ENCODE results near the gene AGO1.
"Not testable (repeated sequence)": the region's sequence is repeated elsewhere in the genome, so short reads cannot be mapped to it uniquely, and the experiment has no call there.

AGO1 gene

DNA sequence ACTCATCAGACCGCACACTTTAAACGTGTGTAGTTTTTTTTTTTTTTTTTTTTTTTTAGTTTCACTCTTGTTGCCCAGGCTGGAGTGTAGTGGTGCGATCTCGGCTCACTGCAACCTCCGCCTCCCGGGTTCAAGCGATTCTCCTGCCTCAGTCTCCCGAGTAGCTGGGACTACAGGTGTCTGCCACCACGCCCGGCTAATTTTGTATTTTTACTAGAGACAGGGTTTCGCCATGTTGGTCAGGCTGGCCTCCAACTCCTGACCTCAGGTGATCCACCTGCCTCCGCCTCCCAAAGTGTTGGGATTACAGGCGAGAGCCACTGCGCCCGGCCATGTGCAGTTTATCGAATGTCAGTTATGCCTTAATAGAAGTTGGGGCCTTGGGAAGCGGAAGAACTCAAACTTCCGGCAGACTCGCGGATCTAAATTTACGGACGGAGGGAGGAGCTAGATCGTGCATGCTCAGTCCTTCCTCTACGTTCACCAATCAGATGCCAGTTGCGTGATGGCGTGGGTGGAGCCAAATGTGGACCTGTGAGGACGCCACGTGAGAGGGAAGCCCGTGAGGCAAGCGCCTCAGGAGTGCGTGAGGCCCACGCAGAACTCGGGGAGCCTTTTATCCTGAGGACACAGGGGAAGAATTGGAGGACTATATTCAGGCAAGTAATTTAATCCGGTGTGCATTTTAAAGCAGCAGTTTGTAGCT is 13.6 kb upstream of the AGO1 start:
- not testable (repeated sequence) for DNase-seq (ENCODE audit: low read depth in 2 of 2)

DNA sequence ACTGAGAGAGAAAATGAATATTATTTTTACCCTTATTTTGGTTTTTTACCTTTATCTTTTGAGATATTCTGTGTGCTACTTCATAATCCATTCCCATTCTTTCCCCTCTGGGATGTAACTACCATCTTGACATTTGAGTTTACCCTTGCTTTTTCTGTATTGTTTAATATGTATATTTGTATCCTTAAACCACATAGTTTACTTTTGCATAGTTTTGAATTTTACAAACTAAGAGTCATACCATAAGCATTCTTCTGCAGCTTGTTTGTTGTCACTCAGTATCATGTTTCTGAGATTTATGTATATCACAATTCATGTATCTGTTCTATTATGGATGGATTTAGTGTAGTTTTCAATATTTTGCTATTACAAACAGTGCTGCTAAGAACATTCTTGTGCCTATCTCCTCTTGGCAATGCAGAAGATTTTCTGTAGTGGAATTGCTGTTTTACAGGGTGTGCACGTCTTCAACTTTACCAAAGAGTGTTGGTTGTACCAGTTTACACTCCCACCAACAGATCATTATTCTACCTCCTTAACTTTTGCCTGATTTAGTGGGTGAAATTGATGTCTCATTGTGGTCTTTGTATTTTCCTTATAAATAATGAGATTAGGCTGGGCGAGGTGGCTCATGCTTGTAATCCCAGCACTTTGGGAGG is 12.2 kb upstream of the AGO1 start:
- no peak for DNase-seq (ENCODE audit: low read depth in 2 of 2)

GRCh38 chr1:35873243-35873750 is 9.7 kb upstream of the AGO1 start:
- no peak for DNase-seq (ENCODE audit: low read depth in 2 of 2)

- DNase-seq (ENCODE audit: low read depth in 2 of 2), result not testable (repeated sequence)
Observed at GRCh38 chr1:35874115-35874514, 8.9 kb upstream of the AGO1 start.

DNA sequence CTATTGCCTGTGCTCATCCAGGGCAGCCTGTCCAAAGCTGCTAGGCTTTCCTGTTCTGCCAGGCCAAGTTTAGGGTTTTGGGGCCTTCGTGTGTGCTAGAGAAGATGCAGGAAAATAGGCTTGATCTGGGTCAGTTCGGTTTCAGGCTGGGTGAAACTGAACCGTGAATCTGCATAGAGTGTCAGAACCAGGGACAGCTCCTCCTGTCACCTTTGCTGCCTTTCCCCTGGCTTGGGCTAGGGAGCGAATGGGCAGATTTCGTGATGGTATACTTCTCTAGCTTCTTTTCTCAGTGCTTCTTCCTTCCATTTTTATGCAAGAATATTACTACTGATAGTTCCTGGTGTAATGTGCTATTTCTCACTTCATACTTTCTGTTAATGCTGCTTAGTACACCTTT is 6.0 kb upstream of the AGO1 start:
- no peak for DNase-seq (ENCODE audit: low read depth in 2 of 2)

DNA sequence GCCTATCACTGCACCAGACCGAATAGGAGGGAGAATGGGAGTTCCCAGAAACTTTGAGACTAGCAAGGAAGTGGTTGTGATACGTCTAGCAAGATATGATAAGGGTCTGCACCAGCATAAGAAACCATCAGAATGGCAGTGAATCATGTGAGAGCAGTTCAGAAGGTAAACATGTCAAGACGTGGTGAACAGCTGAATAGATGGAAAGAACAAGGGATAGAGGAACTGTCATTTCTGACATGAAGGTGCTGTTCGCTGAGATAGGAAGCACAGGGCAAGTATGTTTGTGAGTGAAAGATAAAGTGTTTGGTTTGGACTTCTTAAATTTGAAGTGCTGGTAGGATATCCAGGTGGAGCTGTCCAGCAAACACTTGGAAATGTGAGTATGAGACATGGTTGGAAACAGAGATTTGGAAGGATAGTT is 1.1 kb upstream of the AGO1 start:
- no peak for DNase-seq (ENCODE audit: low read depth in 2 of 2)

GRCh38 chr1:35882586-35882944 is 444 bp upstream of the AGO1 start:
- peak in 1 of 2 donors; percentile 1 for DNase-seq (ENCODE audit: low read depth in 2 of 2)

GRCh38 chr1:35883635-35884101 is 659 bp downstream of the AGO1 start:
- DNase-seq (ENCODE audit: low read depth in 2 of 2), result peak; percentile 34 to 38

DNA sequence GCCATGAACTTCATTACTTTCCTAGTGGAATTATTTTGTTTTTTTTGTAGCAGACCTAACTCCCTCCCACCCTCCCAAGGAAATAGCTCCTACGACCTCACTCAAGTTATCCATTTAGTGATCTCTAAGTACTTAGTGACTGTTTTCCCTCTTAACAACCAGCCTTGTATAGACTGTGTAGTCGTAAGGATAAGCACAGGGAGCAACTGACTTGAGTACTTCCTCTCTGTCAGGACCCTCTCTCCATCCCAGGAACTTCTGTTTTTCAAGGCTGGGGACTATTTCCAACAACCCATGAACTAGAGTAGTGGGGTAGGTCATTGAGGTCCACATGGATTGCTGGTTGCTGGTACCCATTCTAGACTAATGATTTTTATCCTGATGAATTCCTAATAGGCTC is 1.9 kb downstream of the AGO1 start:
- no peak for DNase-seq (ENCODE audit: low read depth in 2 of 2)

DNA sequence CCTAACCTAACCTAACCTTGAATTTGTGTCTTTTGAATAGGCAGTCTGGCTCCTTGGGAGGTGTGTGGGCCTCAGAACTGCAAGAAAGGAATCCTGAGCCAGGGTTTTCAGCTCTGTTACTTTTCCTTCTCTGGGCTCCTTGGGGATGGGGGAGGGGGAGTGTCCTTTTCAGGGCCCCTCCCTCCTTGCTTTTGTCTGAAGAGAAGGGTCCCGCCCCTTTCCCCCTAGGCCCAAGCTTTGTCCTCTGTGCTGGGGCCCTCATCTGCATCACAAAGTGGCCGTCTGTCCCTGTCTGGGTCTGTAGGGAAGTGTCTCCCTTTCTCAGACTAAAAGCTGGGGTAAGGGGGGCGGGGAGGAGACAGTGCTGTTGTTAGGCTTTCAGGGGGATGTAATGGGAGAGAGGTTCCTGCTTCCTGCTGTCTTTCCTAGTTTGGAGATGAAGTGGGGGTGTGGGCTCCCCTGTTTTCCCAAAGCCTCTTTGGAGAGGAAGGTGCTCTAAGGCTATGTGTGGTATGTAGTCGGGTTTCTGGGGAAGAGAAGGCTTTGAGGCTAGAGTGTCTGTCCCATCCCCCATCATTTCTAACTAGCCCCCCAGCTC is 3.1 kb downstream of the AGO1 start:
- DNase-seq (ENCODE audit: low read depth in 2 of 2), result no peak

DNA sequence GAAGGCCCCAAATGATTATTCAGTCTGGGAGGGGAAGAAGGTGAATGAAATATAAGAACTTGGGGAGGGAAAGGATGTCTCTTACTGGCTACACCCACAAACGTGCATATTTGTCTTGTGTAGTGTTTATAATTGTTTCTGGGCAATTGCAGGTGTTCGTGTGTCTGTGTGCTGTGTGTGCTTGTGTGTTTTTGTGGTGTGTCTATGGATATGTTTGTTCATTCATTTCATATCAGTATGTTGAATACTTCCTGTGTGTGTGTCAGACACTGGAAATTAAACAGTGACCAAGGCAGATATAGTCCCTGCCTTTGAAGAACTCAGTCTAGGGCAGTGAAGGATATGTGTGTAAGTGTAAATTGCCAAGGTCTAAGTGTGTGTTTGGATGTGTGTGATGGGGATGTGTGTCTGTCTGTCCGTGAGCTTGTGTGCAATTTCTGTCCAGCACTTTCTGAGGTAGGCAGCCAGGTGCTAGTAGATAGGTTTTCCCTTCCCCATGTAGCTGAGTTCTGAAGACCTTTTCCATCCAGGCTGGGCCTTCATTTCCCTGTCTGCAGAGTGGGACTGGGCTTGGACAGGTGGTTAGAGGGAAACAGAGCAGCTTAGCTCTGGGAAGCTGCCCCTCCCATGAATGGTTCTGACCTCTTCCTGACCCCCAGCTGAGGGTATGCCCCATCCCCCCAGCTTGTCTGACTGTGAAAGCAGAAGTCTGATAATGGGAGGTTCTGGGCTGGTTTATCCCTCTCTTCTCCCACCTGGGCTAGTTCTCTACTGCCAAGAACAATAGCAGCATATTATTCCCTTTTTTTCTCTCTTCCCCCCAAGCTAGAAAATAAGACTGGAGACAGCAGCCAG is 3.8 kb downstream of the AGO1 start:
- DNase-seq (ENCODE audit: low read depth in 2 of 2), result no peak

- DNase-seq (ENCODE audit: low read depth in 2 of 2), result no peak
Observed at GRCh38 chr1:35887508-35887907, 4.5 kb downstream of the AGO1 start.

DNA sequence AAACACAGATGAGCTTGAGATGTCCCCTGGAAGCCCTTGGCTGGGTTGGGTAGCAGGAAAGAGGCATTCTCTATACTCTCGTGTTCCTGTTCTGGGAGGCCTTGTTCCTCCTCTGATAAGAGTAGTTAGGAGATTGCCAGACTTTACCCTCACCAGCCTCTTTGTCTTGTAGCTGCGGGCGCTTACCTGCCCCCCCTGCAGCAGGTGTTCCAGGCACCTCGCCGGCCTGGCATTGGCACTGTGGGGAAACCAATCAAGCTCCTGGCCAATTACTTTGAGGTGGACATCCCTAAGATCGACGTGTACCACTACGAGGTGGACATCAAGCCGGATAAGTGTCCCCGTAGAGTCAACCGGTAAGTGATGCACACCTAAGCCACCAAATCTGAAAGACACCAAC is 5.2 kb downstream of the AGO1 start:
- DNase-seq (ENCODE audit: low read depth in 2 of 2), result no peak

DNA sequence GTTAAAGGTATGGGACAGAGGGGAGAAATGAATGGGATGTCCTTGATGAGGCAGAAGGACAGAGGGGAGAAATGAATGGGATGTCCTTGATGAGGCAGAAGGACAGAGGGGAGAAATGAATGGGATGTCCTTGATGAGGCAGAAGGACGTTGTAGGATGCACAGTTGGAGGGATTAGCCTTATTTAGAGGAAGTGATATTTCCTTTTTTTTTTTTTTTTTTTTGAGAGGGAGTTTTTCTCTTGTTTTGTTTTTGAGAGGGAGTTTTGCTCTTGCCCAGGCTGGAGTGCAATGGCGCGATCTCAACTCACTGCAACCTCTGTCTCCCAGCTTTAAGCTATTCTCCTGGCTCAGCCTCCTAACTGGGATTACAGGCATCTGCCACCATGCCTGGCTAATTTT is 6.0 kb downstream of the AGO1 start:
- not testable (repeated sequence) for DNase-seq (ENCODE audit: low read depth in 2 of 2)

- DNase-seq (ENCODE audit: low read depth in 2 of 2), result no peak
Observed at GRCh38 chr1:35893051-35893879, 10.3 kb downstream of the AGO1 start.

- no peak for DNase-seq (ENCODE audit: low read depth in 2 of 2)
Observed at GRCh38 chr1:35894183-35894582, 11.2 kb downstream of the AGO1 start.

- no peak for DNase-seq (ENCODE audit: low read depth in 2 of 2)
Observed at GRCh38 chr1:35894656-35895055, 11.6 kb downstream of the AGO1 start.

GRCh38 chr1:35899941-35900340 is 16.9 kb downstream of the AGO1 start:
- DNase-seq (ENCODE audit: low read depth in 2 of 2), result no peak

- no peak for DNase-seq (ENCODE audit: low read depth in 2 of 2)
Observed at GRCh38 chr1:35901235-35901634, 18.2 kb downstream of the AGO1 start.

GRCh38 chr1:35902671-35903070 is 19.7 kb downstream of the AGO1 start:
- no peak for DNase-seq (ENCODE audit: low read depth in 2 of 2)

DNA sequence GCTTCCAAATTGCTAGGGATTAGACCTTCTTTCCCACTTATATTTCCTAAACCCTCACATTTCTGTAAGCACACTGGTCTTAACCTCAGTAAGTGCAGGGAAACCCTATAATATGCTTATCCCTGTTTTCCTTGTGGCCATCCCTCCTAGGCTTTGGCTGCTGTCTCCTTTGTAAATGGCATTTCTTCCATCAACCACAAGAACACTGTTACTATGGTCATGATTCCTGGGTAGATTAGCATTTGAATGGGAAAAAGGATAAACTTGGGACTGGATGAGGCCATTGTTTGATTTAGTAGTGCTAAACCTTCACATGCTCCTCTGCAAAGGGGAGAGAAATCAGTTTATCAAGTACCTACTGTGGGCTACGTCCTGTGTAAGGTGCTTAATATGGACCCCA is 31.7 kb downstream of the AGO1 start:
- DNase-seq (ENCODE audit: low read depth in 2 of 2), result no peak

Measured in activated CD4-positive, alpha-beta T cell treated with anti-CD3 and anti-CD28 coated beads for 24 hours (primary cell).